GM20000 (cell line): ENCODE results near the gene GPX8.
A peak's percentile ranks its signal among the peaks of the same experiment; 100 is the strongest.

ENCODE experiments used
- DNase-seq: peaks from one replicate; pipeline ENCODE4 v3.0.0; 2012; ENCODE audit warnings: low spot score
- TF ChIP-seq, protein P1 (sequence below): IDR thresholded peaks from 2 replicates; pipeline ENCODE4 v1.5.1; 2012; ENCODE audit warnings: mild to moderate bottlenecking, control low read depth; ENCODE audit errors: extremely low read depth, missing control alignments

The GPX8 gene

DNA sequence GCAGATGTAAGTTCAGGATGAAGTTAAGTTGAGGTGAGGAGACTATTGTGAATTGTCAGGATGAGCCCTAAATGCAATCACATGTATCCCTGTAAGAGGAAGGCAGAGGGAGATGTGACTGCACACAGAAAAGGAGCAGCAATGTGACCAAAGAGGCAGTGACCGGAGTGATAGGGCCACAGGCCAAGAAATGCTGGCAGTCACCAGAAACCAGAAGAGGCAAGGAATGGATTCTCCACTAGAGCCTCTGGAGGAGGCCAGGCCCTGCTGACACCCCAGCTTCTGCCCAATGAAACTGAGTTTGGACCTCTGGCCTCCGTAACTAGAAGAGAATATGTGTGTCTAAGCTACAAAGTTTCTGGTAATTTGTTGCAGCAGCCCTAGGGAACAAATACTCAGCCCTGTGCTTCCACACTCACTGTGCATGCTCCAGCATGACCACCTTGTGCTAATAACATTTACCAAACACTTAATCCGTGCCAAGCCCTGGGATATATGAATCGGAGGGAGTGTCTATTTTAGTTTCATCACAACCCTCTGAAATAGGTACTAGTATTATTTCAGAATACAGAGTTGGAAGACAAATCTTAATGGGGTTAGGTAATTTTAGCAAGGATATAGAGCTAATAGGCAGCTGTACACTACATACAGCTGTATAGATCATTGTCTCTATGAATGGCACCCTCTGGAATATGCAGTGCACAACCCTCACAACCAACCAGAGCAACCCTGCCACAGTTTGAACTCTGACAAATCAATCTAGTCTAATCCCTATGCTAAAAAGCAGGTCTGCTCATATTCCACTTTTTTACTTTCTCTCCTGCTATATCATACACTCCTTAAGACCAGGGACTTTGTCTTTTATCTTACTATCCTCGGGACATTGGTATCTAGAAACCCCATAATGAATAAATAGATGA, 7.8 kb upstream of the GPX8 start:
- no peak for DNase-seq
- TF ChIP-seq, protein P1, sequence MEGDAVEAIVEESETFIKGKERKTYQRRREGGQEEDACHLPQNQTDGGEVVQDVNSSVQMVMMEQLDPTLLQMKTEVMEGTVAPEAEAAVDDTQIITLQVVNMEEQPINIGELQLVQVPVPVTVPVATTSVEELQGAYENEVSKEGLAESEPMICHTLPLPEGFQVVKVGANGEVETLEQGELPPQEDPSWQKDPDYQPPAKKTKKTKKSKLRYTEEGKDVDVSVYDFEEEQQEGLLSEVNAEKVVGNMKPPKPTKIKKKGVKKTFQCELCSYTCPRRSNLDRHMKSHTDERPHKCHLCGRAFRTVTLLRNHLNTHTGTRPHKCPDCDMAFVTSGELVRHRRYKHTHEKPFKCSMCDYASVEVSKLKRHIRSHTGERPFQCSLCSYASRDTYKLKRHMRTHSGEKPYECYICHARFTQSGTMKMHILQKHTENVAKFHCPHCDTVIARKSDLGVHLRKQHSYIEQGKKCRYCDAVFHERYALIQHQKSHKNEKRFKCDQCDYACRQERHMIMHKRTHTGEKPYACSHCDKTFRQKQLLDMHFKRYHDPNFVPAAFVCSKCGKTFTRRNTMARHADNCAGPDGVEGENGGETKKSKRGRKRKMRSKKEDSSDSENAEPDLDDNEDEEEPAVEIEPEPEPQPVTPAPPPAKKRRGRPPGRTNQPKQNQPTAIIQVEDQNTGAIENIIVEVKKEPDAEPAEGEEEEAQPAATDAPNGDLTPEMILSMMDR = no peak

DNA sequence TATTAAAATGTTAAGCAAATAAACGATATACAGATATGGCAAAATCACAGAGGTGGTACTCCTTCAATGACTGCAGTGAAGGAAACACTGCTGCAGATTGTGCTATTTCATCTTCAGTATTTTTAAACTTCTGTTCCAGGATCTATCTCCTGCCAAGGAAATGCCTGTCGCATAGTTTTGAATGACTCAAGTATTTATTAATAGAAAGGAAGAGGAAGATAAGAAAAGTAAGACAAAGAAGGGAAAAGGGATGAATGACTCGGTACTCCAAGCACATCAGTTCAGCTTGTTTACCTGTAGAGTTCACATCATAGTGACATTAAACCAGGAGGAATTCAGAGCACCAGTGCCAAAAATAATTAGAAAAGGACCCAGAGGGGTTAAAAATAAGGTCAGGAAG, 5.1 kb upstream of the GPX8 start:
- DNase-seq = no peak

DNA sequence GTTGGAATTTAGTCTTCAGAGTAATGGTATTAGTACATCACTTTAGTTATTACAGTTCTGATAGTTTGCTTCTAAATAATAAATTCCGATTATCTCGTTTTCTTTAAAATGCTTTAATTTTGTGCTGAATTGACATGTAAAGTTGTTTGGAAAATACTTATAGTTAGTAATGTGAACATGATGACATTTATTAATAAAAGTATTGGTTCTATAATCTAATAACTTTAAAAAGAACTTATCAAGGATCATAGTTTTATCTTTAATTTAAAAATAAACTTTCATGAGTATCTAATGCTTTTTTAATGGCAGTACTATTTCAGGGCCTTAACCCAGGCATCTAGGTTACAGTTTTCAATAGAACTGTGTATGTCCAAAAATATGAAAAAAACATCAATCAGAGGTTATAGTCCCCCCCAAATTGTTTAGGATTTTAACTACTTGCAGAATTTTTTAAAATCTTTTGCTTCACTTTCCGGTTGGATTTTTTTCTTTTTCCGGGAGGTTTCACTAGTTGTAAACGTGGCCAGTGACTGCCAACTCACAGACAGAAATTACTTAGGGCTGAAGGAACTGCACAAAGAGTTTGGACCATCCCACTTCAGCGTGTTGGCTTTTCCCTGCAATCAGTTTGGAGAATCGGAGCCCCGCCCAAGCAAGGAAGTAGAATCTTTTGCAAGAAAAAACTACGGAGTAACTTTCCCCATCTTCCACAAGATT, 680 bp downstream of the GPX8 start:
- no peak for DNase-seq

More for the DNA sequence above, 5.1 kb upstream of the GPX8 start:
- TF ChIP-seq, protein P1 = no peak

DNA sequence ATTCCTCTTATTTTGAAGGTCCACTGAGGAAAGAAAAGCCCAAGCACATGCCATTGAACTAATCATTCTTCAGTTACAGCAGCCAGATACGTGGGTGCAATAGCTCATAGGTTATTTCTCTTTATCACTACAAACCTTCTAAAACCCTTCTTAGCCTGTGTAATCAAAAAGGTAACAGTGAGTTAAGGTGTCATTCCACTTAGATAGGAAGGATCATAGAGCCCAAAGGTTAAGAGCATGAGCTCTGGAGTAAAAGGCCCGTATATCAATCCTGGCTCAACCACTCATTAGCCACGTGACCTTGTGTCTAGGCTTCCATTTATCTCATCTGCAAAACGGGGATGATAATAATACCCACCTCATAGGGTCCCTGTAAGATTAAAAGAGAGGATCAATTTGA, 2.7 kb downstream of the GPX8 start:
- DNase-seq = no peak
- TF ChIP-seq, protein P1 = no peak

More for the DNA sequence above, 680 bp downstream of the GPX8 start:
- TF ChIP-seq, protein P1 = no peak

DNA sequence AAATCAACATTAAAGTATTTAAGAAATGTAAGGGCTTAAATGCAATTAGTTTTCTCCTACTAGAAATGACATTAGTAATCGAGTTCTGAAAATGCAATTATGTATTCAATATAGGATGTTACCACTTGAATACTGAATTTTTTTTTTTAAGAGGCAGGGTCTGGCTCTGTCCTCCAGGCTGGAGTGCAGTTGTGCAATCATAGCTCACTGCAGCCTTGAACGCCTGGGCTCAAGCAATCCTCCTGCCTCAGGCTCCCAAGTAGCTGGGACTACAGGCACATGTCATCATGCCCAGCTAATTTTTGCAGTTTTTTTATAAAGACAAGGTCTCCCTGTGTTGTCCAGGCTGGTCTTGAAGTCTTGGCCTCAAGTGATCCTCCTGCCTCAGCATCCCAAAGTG, 11.5 kb downstream of the GPX8 start:
- DNase-seq = no peak
- TF ChIP-seq, protein P1 = no peak

DNA sequence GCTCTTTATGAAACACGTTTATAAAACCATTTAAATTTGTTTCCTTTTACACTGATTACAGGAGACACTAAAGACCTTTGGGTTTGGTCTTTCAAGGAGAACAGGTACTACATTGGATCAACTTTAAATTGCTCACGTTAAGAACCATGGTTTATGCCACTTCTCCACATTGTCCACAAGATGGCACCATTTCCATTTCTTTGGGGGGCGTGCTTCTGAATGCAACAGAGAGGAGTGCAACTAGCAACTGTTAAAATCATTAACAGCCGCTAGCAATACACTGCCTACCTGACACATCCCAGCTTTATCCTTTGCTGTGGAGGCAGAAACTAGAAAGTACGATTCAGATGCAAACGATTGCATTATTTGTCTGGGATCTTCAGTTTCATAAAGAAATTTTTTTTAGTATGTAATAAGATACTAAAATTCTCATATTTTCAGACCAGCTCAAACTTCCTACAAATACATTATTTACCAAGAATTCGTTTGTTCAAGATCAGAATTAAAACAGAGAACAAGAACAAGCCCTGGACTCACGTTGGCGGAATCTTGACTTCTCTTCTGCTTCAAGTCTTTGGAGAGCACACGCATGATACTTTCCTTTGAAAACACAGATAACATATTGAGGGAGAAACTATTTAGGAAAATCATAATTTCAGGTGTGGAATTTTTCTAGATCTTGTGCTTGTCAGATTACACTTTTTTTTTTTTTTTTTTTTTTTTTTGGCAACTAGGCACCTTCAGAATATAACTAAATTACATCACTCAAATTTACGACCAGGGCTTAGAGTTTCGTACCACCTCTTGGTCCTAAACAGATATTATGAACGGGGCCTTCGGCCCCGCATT, 12.3 kb downstream of the GPX8 start:
- DNase-seq = peak; percentile 89
- TF ChIP-seq, protein P1 = peak; percentile 72
